ENCODE data around the gene DNAH8.

The DNAH8 gene

DNA sequence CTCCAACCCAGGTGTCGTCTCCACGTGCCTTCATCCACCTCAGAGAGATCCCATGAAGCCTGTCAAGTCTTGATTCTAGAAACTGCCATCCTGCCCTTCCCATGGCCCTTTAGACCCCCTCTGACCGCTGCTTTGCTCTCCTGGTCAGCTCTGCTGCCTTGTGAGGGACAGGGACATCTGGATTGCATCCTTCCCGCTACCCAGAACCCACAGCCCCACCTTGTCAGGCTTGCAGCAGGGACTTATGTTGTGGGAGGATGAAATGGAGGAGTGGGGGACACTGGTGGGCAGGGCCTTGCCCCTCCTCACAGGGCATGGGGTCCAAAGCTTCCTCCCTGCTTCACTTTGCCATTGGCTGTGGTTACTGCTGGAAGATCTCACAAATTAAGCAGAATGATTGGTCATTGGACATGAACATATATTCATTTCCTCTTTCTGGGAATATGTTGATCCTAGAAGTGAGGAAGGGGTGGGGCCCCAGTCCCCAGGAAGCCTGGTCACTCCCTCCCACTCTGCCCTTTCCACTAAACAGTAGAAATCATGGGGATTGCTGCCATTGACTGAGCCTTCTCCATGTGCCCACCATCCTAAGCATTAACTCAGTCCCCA, 338.0 kb downstream of the DNAH8 start:
- DNase-seq (ENCODE audit: insufficient read length, low spot score) (no peak), FAIRE-seq (no peak)
- TF ChIP-seq, protein P1, sequence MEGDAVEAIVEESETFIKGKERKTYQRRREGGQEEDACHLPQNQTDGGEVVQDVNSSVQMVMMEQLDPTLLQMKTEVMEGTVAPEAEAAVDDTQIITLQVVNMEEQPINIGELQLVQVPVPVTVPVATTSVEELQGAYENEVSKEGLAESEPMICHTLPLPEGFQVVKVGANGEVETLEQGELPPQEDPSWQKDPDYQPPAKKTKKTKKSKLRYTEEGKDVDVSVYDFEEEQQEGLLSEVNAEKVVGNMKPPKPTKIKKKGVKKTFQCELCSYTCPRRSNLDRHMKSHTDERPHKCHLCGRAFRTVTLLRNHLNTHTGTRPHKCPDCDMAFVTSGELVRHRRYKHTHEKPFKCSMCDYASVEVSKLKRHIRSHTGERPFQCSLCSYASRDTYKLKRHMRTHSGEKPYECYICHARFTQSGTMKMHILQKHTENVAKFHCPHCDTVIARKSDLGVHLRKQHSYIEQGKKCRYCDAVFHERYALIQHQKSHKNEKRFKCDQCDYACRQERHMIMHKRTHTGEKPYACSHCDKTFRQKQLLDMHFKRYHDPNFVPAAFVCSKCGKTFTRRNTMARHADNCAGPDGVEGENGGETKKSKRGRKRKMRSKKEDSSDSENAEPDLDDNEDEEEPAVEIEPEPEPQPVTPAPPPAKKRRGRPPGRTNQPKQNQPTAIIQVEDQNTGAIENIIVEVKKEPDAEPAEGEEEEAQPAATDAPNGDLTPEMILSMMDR (IDR thresholded peaks at IDR 0.05; ENCODE audit: insufficient read depth, missing control alignments) = no peak

DNA sequence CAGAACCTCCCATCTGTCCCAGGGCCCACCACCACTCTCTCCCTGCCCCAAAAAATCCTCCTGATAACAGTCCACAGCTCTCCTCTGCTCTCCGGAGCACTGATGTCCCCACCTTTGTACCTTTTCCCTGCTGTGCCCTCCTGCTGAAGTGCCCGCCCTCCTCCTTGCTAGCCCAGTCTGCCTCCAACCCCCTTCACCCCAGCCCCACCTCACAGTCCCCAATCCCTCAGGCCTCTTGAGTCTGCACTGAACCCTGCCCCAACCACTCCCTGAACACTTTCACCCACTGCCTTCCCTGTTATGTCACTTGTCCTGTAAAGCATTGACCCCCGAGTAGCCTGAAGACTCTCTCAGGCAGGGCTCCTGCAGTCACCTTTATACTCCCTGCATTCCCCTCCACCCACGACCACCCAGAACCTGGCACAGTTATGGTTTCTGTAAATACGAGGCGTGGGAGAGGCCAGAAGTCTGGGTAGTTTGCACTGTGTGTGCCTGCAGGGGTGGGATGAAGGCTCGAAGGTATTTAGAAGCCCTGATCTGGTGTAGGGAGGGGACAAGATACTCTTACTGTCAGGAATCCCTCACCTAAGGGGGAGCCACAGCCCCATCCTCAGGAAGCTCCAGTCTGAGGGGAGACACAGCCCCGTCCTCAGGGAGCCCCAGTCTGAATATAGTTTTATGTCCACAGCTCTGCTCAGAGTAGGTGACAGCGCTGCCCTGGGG, 338.9 kb downstream of the DNAH8 start:
- TF ChIP-seq, protein P1 (IDR thresholded peaks at IDR 0.05; ENCODE audit: insufficient read depth, missing control alignments) = no peak
- FAIRE-seq (no peak), DNase-seq (ENCODE audit: insufficient read length, low spot score) (no peak)

DNA sequence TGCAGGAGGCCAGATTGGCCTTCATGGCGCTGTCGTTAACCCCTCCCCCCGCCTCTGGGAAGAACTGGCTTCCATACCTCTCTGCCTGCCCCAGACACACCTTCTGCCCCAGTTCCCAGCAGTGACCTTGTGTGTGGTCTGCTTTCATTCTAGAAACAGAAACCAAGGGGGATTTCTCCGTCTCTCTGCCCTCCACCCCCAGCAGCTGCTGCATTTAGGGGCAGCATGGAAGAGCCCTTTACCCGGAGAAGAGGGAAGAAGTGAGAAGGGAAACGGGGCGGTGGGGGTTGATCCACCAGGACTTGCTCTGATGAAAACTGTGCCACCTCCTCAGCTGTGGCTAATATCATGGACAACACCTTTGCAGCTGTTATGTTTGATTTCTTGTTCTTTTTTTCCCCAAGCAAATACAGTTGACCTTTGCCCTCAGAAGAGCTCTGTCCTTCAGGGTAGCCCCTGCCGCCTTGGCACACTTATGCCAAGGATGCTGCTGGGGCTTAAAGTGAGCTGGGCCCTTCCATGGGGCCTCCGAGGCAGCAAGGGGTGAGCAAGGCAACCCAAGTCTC, 339.5 kb downstream of the DNAH8 start:
- TF ChIP-seq, protein P1 (IDR thresholded peaks at IDR 0.05; ENCODE audit: insufficient read depth, missing control alignments) = no peak
- no peak for FAIRE-seq
- DNase-seq (ENCODE audit: insufficient read length, low spot score) = no peak

DNA sequence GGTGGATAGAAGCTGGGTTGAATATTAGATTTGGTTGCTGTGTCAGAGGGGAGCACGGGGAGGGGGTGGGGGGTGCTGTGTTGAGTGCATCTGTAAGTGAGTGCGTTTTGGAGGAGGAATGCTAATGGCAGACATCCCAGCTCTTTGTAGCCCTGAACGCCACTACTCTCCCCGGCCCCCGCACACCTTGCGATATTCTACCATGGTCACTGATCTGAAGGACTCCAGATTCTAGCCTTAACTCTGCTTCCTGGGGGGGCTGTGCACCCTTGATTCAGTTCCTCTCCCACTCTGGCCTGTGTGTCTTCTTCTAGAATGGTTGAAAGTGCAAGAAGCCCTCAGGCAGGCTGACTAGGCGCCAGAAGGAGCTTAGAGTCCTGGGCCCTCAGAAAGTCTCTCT, 340.6 kb downstream of the DNAH8 start:
- TF ChIP-seq, protein P1 (IDR thresholded peaks at IDR 0.05; ENCODE audit: insufficient read depth, missing control alignments) = no peak
- DNase-seq (ENCODE audit: insufficient read length, low spot score) (no peak), FAIRE-seq (no peak)

DNA sequence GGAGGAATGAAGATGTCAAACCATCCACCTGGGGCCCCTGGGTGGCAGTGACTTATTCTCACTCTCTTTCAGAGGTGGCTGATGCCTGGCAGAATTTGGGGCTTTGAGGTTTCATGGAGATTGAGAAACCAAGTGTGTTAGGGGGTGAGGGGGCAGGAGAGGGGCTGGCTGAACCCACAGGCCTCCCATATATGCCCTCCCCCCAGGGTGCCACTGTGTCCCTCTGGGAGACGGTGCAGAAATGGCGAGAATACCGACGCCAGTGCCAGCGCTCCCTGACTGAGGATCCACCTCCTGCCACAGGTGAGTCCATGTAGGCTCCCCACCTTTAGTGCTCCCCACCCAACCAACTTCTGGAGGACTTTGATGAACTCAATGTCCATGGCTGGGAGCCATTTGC, 341.1 kb downstream of the DNAH8 start:
- TF ChIP-seq, protein P1 (IDR thresholded peaks at IDR 0.05; ENCODE audit: insufficient read depth, missing control alignments) = no peak
- FAIRE-seq = no peak
- DNase-seq (ENCODE audit: insufficient read length, low spot score) = no peak

DNA sequence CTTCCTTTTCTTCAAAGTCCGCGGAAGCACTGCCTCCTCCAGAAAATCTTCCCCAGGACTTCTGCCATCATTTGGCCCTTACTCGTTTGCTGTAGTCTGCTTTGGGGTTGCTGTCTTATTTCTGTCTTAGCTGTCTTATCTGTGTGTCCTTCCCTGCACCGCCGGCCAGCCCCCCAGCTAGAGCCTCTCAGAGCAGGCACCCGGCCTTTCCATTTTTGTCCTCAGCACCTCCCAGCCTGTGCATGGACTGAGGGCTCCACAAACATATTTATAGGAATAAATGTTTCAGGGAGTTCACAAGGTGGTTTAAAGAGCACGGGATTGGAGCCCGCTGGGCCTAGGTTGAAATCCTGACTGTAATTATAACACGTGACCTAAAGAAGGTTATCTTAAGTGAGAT, 341.6 kb downstream of the DNAH8 start:
- DNase-seq (ENCODE audit: insufficient read length, low spot score) (no peak), FAIRE-seq (no peak)

More for the DNA sequence above, 341.6 kb downstream of the DNAH8 start:
- TF ChIP-seq, protein P1 (IDR thresholded peaks at IDR 0.05; ENCODE audit: insufficient read depth, missing control alignments) = no peak

Measured in D721Med (cell line).